Smooth muscle cell (in vitro differentiated cells): ENCODE data around the gene FIBP. TPM values are rescaled to one million over a fixed set of nuclear protein-coding genes. Genes with fewer than 3 reads are reported as not detected.

Experiments used
- DNase-seq: peaks from one replicate; lab custom pipeline; 2025; ENCODE audit not compliant: unreplicated experiment; lab: John Stamatoyannopoulos, UW
- H2AFZ ChIP-seq: fragments of 200-600 bp; sonication (generic); 2 replicates; pipeline ENCODE4 v1.6.0; 2016; ENCODE audit warnings: antibody characterized with exemption, low read depth, mild to moderate bottlenecking
- H3F3A ChIP-seq: fragments of 200-600 bp; sonication (generic); 2 replicates; pipeline ENCODE4 v1.6.0; 2017; ENCODE audit warnings: antibody characterized with exemption, low read depth
- H3K27ac ChIP-seq: fragments of 200-600 bp; sonication (generic); 2 replicates; pipeline ENCODE4 v1.5.1; 2016; ENCODE audit warnings: low read depth, mild to moderate bottlenecking
- H3K27me3 ChIP-seq: fragments of 200-600 bp; sonication (generic); 2 replicates; pipeline ENCODE4 v1.6.1; 2016; ENCODE audit warnings: low read depth, mild to moderate bottlenecking
- H3K36me3 ChIP-seq: fragments of 200-600 bp; sonication (generic); 2 replicates; pipeline ENCODE4 v1.5.1; 2016; ENCODE audit warnings: low read depth
- H3K4me1 ChIP-seq: fragments of 200-600 bp; sonication (generic); 2 replicates; pipeline ENCODE4 v1.5.1; 2016; ENCODE audit warnings: low read depth
- H3K4me2 ChIP-seq: fragments of 200-600 bp; sonication (generic); 2 replicates; pipeline ENCODE4 v1.6.0; 2016; ENCODE audit warnings: mild to moderate bottlenecking
- H3K4me3 ChIP-seq: fragments of 200-600 bp; sonication (generic); 2 replicates; pipeline ENCODE4 v1.5.1; 2016; ENCODE audit warnings: mild to moderate bottlenecking
- H3K79me2 ChIP-seq: fragments of 200-600 bp; sonication (generic); 2 replicates; pipeline ENCODE4 v1.6.0; 2016; ENCODE audit warnings: low read depth, mild to moderate bottlenecking
- H3K9ac ChIP-seq: fragments of 200-600 bp; sonication (generic); 2 replicates; pipeline ENCODE4 v1.6.0; 2016; ENCODE audit warnings: low read depth
- H3K9me3 ChIP-seq: fragments of 200-600 bp; sonication (generic); replicated peaks from 2 replicates; pipeline ENCODE4 v1.5.1; 2016; ENCODE audit warnings: low read depth
- H4K20me1 ChIP-seq: fragments of 200-600 bp; sonication (generic); 2 replicates; pipeline ENCODE4 v1.6.0; 2016; ENCODE audit warnings: low read depth
- WGBS: methylation state at CpG from one replicate; pipeline ENCODE4 v1.1.7; 2016; ENCODE audit warnings: low lambda C conversion rate; 5-methylcytosine and 5-hydroxymethylcytosine counted together
- polyA plus RNA-seq: library from polyadenylated mRNA; unstranded; fragments of >200 nt; fragmentation: Nextera tagmentation; extraction: Ambion mirVana; gene quantifications from 2 replicates; pipeline ENCODE4 v1.2.1, GENCODE V29; 2016
- total RNA-seq: library from RNA; depleted of rRNA; stranded (reverse); fragments of >200 nt; gene quantifications from 2 replicates; pipeline ENCODE4 v1.2.3, GENCODE V29; 2014
- TF ChIP-seq, protein P1 (sequence below): fragments of 200-600 bp; sonication (generic); IDR thresholded peaks from 2 replicates; pipeline ENCODE4 v1.5.1; 2017; ENCODE audit warnings: borderline replicate concordance, mild to moderate bottlenecking, antibody characterized with exemption; ENCODE audit not compliant: insufficient read depth, poor library complexity, severe bottlenecking

FIBP gene
- total and polyA plus RNA-seq, 2 experiments from 2014 or later = 109 to 114 TPM

DNA sequence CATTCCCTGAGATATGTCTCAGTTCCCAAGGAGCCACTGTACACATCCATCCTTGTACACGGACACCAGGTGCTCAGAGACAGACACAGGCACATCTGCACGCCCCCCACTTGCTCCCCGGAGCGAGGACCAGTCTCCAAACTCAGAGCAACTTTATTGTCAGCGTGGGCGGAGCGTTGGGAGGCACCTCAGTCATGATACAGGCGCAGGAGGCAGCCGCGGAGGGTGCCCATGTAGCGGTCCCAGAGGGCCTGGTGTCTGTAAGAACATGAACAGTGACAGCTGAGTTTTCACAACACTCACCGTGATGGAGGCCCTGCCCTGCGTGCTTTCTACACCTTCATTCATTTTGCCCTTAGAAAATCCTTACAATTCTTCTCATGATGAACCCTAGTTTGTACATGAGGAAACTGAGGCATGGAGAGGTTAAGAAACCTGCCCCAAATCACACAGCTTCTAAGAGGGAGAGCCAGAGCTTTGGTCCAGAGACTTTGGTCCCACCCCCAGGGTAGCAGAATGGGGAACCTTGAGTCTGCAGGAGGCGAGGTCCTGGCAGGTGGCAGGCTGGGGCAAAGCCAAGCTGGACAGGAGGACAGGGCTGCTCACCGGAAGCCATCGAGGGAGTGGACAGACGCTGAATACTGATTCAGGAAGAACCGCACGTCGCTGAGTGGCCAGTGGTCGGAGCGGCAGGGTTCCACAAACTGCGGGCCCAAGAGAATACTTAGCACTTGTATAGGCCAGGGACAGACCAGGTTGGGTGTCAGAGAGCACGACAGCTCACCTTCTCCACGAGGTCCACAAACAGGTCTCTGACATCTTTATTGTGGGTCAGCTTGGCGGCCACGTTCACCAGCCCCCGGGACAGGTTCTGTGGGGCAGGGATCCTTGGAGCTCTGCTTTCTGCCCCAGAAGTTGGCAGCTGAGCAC lies 4.2 kb downstream of the FIBP start:
- peaks cover 7% of the 10 kb centered on the region for H3F3A ChIP-seq
- H3K79me2 ChIP-seq = peaks cover 17% of the 10 kb centered on the region
- H4K20me1 ChIP-seq = peaks cover 5% of the 10 kb centered on the region
- H3K9me3 ChIP-seq = no peaks in the 10 kb centered on the region
- WGBS = 91% methylated on average over 28 of the region's 28 CpGs
- H3K4me2 ChIP-seq = no peak overlapping the region
- no peak overlapping the region for H2AFZ ChIP-seq
- no peak overlapping the region for H3K4me3 ChIP-seq
- H3K27me3 ChIP-seq = no peaks in the 10 kb centered on the region
- TF ChIP-seq, protein P1, sequence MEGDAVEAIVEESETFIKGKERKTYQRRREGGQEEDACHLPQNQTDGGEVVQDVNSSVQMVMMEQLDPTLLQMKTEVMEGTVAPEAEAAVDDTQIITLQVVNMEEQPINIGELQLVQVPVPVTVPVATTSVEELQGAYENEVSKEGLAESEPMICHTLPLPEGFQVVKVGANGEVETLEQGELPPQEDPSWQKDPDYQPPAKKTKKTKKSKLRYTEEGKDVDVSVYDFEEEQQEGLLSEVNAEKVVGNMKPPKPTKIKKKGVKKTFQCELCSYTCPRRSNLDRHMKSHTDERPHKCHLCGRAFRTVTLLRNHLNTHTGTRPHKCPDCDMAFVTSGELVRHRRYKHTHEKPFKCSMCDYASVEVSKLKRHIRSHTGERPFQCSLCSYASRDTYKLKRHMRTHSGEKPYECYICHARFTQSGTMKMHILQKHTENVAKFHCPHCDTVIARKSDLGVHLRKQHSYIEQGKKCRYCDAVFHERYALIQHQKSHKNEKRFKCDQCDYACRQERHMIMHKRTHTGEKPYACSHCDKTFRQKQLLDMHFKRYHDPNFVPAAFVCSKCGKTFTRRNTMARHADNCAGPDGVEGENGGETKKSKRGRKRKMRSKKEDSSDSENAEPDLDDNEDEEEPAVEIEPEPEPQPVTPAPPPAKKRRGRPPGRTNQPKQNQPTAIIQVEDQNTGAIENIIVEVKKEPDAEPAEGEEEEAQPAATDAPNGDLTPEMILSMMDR = no peak
- H3K36me3 ChIP-seq = no peaks in the 10 kb centered on the region
- no peak for DNase-seq
- H3K27ac ChIP-seq = no peak overlapping the region
- H3K4me1 ChIP-seq = peaks cover 6% of the 10 kb centered on the region
- H3K9ac ChIP-seq = no peak overlapping the region

DNA sequence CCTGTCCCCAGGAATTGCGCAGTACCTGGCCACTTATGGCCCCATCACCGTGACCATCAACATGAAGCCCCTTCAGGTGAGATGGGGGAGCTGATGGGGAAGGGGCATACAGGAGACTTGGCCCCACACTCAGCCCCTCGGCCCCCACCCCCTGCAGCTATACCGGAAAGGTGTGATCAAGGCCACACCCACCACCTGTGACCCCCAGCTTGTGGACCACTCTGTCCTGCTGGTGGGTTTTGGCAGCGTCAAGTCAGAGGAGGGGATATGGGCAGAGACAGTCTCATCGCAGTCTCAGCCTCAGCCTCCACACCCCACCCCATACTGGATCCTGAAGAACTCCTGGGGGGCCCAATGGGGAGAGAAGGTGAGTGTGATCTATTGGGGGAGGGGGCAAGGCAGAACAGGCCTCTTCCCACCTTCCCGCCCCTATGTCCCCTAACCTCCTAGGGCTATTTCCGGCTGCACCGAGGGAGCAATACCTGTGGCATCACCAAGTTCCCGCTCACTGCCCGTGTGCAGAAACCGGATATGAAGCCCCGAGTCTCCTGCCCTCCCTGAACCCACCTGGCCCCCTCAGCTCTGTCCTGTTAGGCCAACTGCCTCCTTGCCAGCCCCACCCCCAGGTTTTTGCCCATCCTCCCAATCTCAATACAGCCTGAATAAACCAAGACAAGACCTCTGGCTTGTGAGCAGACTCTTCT lies 5.1 kb downstream of the FIBP start:
- Histone ChIP-seq H2AFZ (no peak overlapping the region), H3K9ac (no peak overlapping the region), H3K4me3 (no peak overlapping the region), H3K79me2 (peaks cover 17% of the 10 kb centered on the region), H3K4me2 (no peak overlapping the region), H4K20me1 (peaks cover 5% of the 10 kb centered on the region), H3K36me3 (no peaks in the 10 kb centered on the region), H3K27ac (no peak overlapping the region), H3K9me3 (no peaks in the 10 kb centered on the region), H3K4me1 (peaks cover 6% of the 10 kb centered on the region), H3F3A (peaks cover 6% of the 10 kb centered on the region), H3K27me3 (no peaks in the 10 kb centered on the region)
- WGBS = 99% methylated on average over 12 of the region's 13 CpGs
- no peak for DNase-seq
- TF ChIP-seq, protein P1 = no peak

DNA sequence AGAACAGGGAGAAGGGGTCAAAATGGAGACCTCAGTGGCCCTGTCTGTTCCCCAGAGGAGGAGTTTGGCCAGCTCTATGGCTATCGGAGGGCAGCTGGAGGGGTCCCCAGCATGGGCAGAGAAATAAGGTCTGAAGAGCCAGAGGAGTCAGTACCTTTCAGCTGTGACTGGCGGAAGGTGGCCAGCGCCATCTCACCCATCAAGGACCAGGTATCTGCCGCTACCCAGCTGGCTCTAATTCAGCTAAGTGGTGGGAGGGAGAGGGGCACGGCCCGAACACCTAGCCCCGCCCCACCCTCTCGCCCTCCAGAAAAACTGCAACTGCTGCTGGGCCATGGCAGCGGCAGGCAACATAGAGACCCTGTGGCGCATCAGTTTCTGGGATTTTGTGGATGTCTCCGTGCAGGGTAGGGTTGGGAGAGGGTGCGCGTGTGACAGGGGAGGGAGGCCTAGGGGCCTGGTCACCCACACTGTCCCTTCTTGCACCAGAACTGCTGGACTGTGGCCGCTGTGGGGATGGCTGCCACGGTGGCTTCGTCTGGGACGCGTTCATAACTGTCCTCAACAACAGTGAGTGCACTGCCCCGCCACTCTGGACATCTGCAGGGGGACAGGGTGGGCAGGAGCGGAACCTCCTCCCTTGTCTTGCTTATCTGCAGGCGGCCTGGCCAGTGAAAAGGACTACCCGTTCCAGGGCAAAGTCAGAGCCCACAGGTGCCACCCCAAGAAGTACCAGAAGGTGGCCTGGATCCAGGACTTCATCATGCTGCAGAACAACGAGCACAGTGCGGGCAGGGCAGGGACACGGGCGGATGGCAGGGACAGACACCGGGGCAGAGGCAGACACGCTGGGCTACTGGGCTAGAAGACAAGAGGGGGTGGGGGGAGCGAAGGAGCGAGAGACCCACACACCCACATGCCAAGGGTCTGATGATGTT lies 5.9 kb downstream of the FIBP start:
- DNase-seq = no peak
- Histone ChIP-seq H3K4me3 (no peak overlapping the region), H4K20me1 (peaks cover 5% of the 10 kb centered on the region), H3K36me3 (no peaks in the 10 kb centered on the region), H3K27me3 (no peaks in the 10 kb centered on the region), H3F3A (no peaks in the 10 kb centered on the region), H3K79me2 (peaks cover 14% of the 10 kb centered on the region), H3K4me1 (peaks cover 1% of the 10 kb centered on the region), H3K4me2 (no peak overlapping the region), H3K9ac (no peak overlapping the region), H2AFZ (no peak overlapping the region), H3K9me3 (no peaks in the 10 kb centered on the region), H3K27ac (no peak overlapping the region)
- WGBS = 98% methylated on average over 29 of the region's 30 CpGs
- TF ChIP-seq, protein P1 = no peak
